GM21786 (cell line): Measurements from ENCODE around the gene BBS12.

ENCODE experiments used
- ATAC-seq: cut with Tn5 transposase; IDR thresholded peaks from one replicate; pipeline ENCODE4 v1.9.1; 2021; ENCODE audit not compliant: unreplicated experiment

BBS12 gene

DNA sequence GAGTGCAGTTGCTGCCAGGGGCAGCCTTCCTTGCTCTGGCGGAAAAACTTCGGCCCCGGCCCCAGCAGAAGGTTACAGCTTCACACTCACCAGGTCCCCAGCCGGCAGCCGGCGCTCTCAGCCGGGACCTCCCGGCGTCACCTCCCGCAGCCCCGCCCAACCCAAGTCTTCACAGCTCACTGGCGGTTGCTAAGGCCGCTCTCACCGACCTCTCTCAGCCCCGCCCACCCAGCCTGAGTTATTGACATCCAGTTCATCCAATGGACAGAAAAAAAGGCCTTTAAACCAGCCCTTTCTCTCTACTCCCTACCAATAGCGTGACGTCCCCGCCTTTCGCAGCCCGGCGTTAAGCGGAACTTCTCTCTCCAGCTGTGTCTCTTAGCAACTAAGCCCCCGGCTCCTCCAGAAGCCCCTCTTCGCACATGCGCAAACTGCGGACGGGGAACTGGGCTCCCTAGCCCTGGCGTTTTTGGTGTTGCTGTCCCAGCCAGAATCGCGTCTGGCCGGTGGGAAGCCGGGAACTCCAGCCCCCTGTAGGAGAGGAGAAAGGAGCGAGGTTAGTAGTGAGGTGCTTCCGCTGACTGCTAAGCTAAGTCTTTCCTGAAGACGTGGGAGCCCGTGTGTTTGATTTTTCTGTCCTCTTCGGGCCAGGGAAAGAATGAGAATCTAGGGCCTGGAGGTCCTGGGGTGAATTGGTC is at the start of gene BBS12:
BBS12 (plus strand) TSS at position 376 of the 698 bp plus-strand sequence. CDS start 9,189 bp downstream, outside the sequence.
- peak; percentile 100 for ATAC-seq

DNA sequence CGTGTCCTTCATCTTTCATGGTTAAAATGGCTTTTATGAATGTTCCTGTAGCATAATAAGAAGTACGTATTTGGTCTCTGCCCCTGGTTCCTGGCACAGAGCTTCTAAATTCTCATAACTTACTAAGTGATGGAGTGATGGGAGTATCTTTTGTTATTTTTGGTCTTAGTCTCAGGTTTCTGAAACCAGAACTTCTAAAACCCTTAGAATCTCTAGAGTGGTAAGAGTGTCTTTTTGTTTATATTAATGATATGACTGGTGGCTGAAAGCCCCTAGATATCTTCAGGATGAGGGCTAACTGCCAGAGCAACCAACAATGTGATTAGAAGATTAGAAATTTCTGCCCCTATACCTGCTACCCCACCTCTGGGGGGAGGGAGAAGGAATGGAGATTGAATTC is 45.8 kb upstream of the BBS12 start:
- ATAC-seq = no peak

DNA sequence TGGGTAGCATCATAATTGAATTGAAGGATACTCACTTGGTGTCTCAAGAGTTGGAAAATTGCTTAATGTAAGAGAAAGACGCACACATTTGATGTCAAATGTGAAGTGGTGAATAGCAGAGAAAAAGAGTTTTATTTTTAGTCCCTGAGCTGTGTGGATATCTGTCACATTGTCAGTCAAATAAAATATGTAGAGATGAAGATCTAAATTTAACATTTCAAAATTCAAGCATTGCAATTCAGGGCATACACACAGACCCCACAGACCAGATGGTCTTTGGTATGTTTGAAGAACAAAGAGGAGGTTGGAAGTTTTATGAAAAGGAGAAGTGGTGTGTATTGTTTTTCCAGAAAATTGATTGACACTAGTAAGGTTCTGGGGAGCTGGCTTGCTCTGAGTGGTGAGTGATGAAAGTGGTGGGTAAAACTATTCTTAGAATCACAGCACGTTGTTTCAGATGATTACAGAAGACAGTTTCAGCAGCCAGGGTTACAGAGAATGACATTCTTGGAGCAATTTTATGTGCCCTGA is 44.9 kb upstream of the BBS12 start:
- ATAC-seq = peak; percentile 42

GRCh38 chr4:122688529-122689140 is 43.9 kb upstream of the BBS12 start:
- no peak for ATAC-seq

DNA sequence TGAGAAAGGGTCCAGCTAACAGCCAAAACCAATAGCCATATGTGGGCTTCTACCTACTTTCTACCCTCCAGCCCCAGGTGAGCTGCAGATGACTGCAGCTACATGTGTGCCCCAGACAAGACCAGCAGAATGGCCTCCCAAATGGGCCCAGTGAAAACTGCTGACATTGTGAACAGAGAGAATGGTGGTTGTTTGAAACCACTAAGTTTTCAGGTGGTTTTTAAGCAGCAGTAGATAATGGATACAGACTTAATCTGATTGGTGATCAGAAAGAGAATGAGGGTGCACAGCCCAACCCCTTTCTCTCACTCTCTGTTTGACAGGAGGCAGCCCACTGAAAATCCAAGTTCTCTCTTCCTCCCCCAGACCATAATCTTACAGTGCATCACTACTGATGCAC is 42.5 kb upstream of the BBS12 start:
- ATAC-seq = peak; percentile 88

DNA sequence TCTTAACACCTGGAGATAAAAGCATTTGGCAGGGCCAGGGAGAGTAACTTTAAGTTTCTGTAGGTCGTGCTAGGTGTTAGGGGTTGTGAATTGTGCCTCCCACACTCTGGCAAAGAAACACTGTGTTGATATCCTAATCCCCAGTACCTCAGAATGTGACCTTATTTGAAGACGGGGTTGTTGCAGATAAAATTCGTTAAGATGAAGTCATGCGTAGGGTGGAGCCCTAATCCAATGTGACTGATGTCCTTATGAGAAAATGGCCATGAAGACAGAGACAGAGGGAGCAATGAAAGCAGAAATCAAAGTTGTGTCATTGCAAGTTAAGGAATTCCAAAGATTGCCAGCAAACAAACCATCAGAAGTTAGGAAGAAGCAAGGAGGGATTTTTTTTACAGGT is 40.5 kb upstream of the BBS12 start:
- no peak for ATAC-seq

DNA sequence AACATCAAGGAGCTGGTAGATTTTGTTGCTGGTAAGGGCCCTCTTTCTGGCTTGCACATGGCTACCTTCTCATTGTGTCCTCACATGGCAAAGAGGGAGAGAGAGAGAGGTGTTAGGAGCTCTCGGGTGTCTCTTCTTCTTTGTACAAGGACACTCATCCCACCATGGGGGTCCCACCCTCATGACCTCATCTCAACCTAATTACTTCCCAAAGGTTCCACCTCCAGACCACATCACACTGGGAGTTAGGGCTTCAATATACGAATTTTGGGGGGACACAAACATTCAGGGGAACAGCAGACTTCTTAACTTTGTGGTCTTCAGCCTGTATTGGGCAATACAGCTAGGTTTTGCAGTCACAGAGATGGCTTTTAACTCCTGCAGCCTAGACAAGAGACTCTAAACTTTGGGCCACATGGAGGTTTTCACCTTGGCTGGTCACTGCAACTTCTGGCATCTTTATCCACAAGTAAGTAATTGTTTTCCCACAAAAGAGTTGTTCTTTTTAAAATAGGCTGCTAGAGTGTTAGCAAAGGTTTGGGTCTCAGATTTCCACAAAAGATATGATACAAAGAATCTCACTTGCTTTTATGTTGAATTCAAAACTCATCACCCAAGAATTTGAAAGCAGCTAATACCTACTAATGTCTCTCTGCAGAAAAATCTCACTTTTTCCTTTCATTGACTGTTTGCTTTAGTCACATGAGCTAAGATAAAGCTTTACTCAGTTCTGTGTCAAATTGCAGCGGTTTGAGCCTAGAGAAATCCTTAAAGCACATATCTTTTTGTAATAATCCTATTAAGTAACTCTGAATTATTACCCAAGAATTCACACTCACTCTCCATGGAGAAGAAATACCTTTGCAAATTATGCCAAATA is 39.6 kb upstream of the BBS12 start:
- ATAC-seq = no peak

DNA sequence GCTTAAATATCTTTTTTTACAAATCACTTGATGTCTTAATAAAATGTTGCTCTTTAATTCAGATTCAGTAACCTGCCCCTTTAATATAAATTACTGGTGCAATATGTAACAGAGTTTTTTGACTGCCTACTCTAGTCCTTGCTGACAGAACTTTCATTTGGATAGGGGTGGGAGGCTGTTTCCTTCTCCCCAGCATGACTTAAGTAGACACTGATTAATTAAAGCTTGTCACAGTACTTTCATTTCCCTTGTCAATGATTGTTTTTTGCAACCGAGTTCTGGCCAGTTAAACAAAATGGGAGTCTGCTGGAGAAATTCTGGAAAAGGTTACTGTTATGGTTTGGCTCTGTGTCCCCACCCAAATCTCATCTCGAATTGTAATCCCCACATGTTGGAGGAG is 37.3 kb upstream of the BBS12 start:
- ATAC-seq = no peak

- no peak for ATAC-seq
These were observed 32.3 kb upstream of the BBS12 start for GRCh38 chr4:122700178-122700725.

GRCh38 chr4:122701061-122701460 is 31.4 kb upstream of the BBS12 start:
- no peak for ATAC-seq

DNA sequence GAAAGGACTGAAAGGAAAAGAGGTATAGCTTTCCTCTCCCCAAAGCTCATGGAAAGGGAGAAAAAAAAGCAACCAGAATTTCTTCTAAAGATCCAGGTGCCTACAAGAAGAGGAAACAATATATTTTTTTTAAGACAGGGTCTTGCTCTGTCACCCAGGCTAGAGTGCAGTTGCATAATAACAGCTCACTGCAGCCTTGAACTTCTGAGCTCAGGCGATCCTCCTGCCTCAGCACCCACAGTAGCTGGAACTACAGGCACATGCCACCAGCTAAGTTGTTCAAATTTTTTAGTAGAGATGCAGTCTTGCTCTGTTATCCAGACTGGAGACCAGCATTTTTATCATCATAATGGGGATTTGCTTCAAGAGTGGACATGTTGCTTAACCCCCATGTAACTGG is 30.5 kb upstream of the BBS12 start:
- no peak for ATAC-seq

DNA sequence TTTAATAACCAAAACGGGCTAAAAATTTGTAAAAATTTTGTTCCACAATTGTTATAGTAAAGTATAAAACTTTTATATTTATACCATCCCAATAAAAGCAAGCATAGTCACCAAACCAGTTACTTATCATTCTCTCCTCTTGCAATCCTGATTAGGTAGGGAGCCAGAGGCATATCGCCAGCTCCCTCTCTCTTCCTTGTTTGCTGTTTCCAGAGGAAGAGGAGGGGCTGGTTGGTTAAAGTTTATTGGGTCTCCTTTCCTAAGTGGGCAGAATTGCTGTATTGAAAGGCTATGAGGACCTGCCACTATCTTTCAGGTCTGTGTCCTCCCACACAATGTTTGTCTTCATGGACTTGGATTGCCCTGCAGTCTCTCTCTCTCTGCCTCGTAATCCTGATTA is 29.6 kb upstream of the BBS12 start:
- no peak for ATAC-seq

GRCh38 chr4:122703868-122704267 is 28.6 kb upstream of the BBS12 start:
- ATAC-seq = no peak

GRCh38 chr4:122705009-122705408 is 27.5 kb upstream of the BBS12 start:
- ATAC-seq = no peak

GRCh38 chr4:122705547-122706117 is 26.9 kb upstream of the BBS12 start:
- ATAC-seq = no peak

GRCh38 chr4:122706511-122706910 is 26.0 kb upstream of the BBS12 start:
- ATAC-seq = no peak

- no peak for ATAC-seq
These were observed 25.0 kb upstream of the BBS12 start for GRCh38 chr4:122707497-122707896.

DNA sequence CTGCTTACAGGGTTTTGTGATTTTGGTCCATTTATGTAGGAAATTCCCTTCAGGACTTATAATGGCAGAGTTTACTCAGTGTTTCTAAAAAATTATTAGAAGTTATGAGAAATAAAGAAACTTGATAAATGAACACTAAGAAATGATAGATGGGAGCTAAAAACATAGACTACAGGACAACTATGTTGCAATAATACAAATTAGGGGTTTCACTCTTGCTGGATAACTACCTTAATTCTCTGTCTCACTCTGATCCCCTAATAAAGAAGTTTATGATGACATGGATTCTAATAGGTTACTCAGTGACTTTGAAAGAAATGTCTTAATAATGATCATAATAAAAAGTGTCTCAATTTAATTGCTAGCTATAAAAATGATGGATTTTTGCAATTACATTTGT is 23.3 kb upstream of the BBS12 start:
- no peak for ATAC-seq

- peak; percentile 62 for ATAC-seq
These were observed 21.8 kb upstream of the BBS12 start for GRCh38 chr4:122710434-122711308.

- no peak for ATAC-seq
These were observed 20.6 kb upstream of the BBS12 start for GRCh38 chr4:122711919-122712318.
